ENCODE results near the gene CPM.

CPM gene

GRCh38 chr12:68855771-68856170 lies 77.2 kb downstream of the CPM start:
- no peak for DNase-seq (ENCODE audit: low read depth)
- TF ChIP-seq CTCF (conservative IDR thresholded peaks at IDR 0.05; ENCODE audit: low read depth, low read length) = no peak
- no peak overlapping the region for H3K4me3 ChIP-seq (ENCODE audit: low read depth, low read length)

GRCh38 chr12:68855111-68855510 lies 77.9 kb downstream of the CPM start:
- no peak for DNase-seq (ENCODE audit: low read depth)
- no peak for TF ChIP-seq CTCF (conservative IDR thresholded peaks at IDR 0.05; ENCODE audit: low read depth, low read length)
- no peak overlapping the region for H3K4me3 ChIP-seq (ENCODE audit: low read depth, low read length)

GRCh38 chr12:68854554-68854953 lies 78.4 kb downstream of the CPM start:
- no peak for DNase-seq (ENCODE audit: low read depth)
- no peak for TF ChIP-seq CTCF (conservative IDR thresholded peaks at IDR 0.05; ENCODE audit: low read depth, low read length)
- H3K4me3 ChIP-seq (ENCODE audit: low read depth, low read length) = no peak overlapping the region

- no peak for TF ChIP-seq CTCF (conservative IDR thresholded peaks at IDR 0.05; ENCODE audit: low read depth, low read length)
- no peak for DNase-seq (ENCODE audit: low read depth)
- H3K4me3 ChIP-seq (ENCODE audit: low read depth, low read length) = no peak overlapping the region
These were observed 78.9 kb downstream of the CPM start for GRCh38 chr12:68854078-68854468.

- TF ChIP-seq CTCF (conservative IDR thresholded peaks at IDR 0.05; ENCODE audit: low read depth, low read length) = no peak
- H3K4me3 ChIP-seq (ENCODE audit: low read depth, low read length) = no peak overlapping the region
These were observed 79.4 kb downstream of the CPM start for GRCh38 chr12:68853396-68854077.

GRCh38 chr12:68851592-68852306 lies 81.2 kb downstream of the CPM start:
- no peak overlapping the region for H3K4me3 ChIP-seq (ENCODE audit: low read depth, low read length)
- DNase-seq (ENCODE audit: low read depth) = no peak
- no peak for TF ChIP-seq CTCF (conservative IDR thresholded peaks at IDR 0.05; ENCODE audit: low read depth, low read length)

More at GRCh38 chr12:68853396-68854077, 79.4 kb downstream of the CPM start:
- no peak for DNase-seq (ENCODE audit: low read depth)

- DNase-seq (ENCODE audit: low read depth) = no peak
- H3K4me3 ChIP-seq (ENCODE audit: low read depth, low read length) = no peak overlapping the region
- TF ChIP-seq CTCF (conservative IDR thresholded peaks at IDR 0.05; ENCODE audit: low read depth, low read length) = no peak
These were observed 82.6 kb downstream of the CPM start for GRCh38 chr12:68850390-68850789.
